ENCODE measurements around the gene ECI1.
A peak's percentile ranks its signal among the peaks of the same experiment; 100 is the strongest.

The ECI1 gene

DNA sequence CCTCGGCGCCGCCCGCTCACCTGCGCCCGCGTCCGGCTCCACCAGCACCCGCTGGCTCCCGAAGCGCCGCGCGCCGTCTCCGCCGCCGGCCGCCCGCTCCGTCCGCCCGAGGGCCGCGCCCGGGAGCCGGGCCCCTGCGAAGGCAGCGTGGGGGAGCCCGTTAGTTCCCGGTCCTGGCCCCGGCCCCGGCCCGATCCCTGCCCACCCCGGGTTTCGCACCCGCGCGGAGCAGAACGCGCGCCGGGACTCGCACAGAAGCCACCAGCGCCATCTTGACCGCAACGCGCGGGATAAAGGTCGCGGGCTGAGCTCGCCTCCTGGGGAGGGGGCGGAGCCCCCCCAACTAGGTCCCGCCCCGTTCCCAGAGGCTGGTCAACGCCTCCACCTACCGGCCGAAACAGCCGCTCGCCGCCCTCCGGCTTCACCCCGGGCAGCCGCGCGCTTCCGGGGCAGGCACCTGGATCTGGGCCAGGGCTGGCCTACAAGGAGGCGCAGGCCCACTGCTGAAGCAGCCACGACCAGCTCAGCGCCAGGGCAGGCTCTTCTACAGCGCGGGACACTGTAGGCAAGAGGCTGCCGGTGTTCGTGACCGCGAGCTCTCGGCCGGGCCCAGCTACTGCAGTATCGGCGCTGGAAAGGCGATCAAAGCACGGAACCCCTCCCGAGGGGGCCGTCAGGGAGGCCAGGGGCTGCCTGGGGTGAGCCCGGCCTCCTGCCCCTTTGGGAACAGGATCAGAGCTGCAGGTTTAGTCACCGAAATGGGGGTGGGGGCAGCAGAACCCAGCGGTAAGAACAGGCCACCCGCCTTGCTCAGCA lies at the start of gene ECI1:
Gene ECI1, minus strand, starts transcription at position 292 of the 816 bp plus-strand sequence. Its CDS starts 21 bp downstream, at position 271.
- DNase-seq (ENCODE audit: low spot score): peak; percentile 96

DNA sequence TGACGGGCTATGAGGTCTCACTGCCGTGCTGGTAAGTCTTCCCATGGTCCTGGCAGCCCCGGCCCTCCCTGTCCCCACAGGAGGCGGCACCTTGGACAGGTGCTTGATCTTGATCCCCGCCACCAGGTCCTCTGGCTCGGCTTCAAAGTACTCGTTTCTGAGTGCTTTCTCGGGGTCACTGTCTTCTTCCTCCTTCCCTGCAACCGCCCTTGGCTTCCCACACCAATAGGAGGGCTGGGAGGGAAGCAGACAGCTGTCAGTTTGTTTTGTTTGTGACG lies 48.5 kb upstream of the ECI1 start:
- no peak for DNase-seq (ENCODE audit: low spot score)

GRCh38 chr16:2299121-2299914 lies 47.9 kb upstream of the ECI1 start:
- no peak for DNase-seq (ENCODE audit: low spot score)

GRCh38 chr16:2298621-2299020 lies 47.2 kb upstream of the ECI1 start:
- DNase-seq (ENCODE audit: low spot score): no peak

DNA sequence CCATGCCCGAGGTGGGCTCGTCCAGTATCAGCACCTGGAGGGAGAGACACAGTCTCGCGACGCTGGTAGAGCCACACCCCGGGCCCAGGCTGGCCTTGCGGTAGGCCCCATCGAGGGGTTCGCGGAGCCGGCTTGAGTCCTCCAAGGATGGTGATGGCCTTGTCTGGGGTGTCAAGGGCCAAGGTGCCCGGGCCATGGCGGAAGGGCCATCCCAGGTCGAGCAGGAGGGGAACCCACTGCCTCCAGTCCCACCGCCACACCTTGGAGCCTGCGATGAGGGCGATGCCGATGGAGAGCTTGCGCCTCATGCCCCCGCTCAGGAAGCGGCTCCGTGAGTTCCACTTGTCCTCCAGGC lies 46.1 kb upstream of the ECI1 start:
- DNase-seq (ENCODE audit: low spot score): no peak

- no peak for DNase-seq (ENCODE audit: low spot score)
Measured at GRCh38 chr16:2296661-2297505, 45.5 kb upstream of the ECI1 start.

- no peak for DNase-seq (ENCODE audit: low spot score)
Measured at GRCh38 chr16:2295056-2295798, 43.8 kb upstream of the ECI1 start.

DNA sequence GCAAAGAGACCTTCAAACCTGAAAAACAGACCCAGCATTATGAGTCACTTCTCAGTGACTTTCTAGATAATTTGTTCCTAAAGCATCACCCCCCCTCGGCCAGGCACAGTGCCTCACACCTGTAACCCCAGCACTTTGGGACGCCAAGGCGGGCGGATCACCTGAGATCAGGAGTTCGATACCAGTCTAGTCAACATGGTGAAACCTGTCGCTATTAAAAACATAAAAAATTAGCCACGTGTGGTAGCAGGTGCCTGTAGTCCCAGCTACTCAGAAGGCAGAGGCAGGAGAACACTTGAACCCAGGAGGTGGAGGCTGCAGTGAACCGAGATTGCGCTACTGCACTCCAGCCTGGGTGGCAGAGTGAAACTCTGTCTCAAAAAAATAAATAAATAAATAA lies 40.8 kb upstream of the ECI1 start:
- no peak for DNase-seq (ENCODE audit: low spot score)

- DNase-seq (ENCODE audit: low spot score): no peak
Measured at GRCh38 chr16:2289282-2289681, 37.9 kb upstream of the ECI1 start.

DNA sequence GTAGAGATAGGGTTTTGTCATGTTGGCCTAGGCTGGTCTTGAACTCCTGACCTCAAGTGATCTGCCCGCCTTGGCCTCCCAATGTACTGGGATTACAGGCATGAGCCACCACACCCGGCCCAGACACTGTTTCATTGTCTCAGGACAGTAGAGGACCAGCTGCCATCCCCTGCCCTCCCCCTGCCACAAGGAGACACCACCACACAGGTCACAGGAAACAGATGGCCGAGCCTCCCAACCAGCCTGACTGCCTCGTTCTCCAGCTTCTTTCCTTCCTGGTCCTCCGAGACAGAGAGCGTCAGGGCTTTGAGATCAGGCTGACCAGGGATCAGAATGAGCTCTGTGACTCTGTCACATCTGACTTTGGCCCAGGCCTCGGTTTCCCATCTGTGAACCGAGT lies 37.3 kb upstream of the ECI1 start:
- DNase-seq (ENCODE audit: low spot score): no peak

GRCh38 chr16:2287916-2288547 lies 36.6 kb upstream of the ECI1 start:
- DNase-seq (ENCODE audit: low spot score): no peak

- DNase-seq (ENCODE audit: low spot score): no peak
Measured at GRCh38 chr16:2286550-2286949, 35.2 kb upstream of the ECI1 start.

DNA sequence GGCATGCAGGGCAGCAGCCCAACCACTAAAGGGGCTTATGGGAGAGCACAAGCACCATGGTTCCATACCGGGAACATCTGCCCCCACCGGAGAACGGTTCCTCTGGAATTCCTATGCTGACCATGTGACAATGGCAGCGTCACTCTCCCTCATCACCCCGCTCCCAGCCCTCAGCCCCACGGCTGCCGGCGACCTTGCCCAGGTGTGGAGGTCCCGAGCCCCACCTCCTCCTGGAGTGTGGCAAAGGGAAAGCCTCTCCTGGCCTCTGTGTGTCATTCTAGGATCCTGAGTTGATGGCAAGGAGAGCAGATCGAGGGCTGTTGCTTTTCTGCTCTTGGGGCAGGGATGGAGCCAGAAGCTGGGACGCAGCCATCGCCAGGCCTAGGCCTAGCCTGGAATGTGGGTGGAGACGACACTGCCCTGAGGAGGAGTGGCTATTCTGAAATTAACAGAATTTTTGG lies 34.4 kb upstream of the ECI1 start:
- no peak for DNase-seq (ENCODE audit: low spot score)

DNA sequence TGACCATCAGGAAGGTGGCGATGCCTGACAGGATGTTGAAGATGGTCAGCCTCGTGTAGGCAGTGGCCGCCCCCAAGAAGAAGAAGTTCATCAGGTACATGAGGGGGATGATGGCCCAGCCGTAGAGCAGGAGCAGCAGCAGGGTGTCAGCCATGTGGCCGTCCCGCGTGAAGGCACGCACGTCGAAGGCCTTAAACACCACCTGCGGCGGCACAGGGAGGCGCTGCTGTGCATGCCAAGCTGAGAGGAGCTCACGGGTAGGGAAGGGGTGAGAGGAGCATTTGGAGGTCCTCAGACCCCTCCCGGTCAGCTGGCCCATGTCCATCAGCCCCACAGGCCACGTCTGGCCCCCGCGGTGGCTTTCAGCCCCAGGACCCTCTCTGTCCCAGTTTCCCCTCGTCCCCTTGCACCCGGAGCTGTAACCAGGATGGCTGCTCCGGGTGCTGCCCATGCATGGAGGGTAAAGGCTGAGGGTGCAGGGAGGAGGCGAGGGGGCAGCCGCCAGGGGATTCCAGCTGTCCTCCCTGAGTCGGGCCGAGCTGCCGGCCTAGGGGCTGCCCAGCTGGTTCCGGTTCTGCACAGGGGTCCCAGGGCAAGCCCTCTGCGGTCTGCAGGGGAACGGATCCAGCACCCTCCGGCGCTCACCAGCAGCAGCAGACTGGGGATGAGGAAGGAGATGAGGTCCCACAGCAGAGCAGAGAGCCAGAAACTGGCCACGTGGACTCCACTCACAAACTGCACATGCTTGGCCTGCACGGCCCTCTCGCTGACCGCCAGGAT lies 33.6 kb upstream of the ECI1 start:
- DNase-seq (ENCODE audit: low spot score): no peak

GRCh38 chr16:2284001-2284770 lies 32.8 kb upstream of the ECI1 start:
- no peak for DNase-seq (ENCODE audit: low spot score)

DNA sequence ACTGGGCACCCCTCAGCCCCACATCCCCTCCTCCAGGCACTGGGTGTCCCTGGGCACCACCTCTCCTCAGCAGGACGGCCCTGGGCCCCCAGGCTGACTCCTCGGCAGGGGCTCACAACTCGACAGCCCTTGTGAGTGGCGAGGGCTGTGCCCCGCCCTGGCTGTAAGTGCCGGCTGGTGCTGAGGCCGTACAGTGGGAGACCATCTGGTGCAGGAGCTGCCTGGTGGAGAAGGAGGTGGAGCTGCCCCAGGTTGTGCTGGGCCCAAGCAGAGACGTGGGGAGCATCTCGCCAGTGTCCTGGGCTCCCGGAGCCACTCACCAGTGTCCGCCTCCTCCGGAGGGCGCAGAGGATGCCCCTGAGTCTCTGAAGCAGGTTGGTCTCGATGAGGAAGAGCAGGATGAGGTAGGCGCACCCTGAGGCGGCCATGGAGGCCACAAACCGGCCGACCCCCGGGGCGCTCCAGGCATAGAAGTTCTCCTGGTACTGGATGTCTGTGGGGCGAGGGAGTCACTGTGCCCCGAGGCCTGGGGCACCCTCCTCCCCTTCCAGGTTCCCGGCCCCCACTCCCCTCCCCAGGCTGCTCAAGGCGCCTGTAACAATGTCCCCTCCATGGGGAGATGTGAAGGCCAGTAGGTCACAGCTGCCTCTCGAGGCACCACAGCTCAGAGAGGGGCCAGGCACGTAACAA lies 31.6 kb upstream of the ECI1 start:
- DNase-seq (ENCODE audit: low spot score): no peak

DNA sequence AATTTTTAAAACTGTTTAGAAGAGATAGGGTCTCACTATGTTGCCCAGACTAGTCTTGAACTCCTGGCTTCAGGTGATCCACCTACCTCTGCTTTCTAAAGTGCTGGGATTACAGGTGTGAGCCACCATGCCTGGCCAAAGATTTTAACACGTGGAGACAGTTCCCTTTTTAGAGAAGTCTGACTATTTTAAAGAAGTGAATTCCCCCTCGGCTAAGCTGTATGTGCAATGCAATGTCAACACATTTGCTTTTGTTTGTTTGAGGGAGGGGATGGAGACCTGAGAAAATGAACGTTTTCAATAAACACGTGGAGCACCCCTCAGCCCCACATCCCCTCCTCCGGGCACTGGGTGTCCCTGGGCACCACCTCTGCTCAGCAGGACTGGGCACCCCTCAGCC lies 30.9 kb upstream of the ECI1 start:
- no peak for DNase-seq (ENCODE audit: low spot score)

GRCh38 chr16:2280981-2281542 lies 29.7 kb upstream of the ECI1 start:
- no peak for DNase-seq (ENCODE audit: low spot score)

DNA sequence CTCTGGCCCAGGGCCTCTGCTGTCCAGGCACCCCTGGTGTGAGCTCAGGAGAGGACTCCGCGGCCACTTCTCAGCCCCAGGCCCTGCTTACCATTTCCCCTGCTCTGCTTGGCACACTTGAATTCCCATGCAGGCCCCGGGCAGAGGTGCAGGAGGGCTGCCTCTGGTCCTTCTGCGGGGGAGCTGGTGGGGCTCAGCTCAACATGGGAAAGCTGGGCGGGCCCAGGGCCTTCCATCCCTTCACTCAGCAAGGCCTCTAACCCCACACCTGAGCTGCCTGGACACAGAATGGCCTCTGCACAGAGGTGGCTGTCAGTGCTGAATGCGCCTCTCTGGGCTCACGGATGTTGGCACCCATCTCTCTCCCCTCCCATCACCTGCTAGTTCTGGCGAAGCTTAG lies 29.1 kb upstream of the ECI1 start:
- no peak for DNase-seq (ENCODE audit: low spot score)

Measured in ecto neural progenitor cell (in vitro differentiated cells).